SU-DHL-6 (cell line): ENCODE data around the gene SPRED2.
"Not testable (repeated sequence)": the region's sequence is repeated elsewhere in the genome, so short reads cannot be mapped to it uniquely, and the experiment has no call there.

ENCODE experiments used
- EZH2phosphoT487 ChIP-seq: fragments of 200-600 bp; sonication (generic), shearing (Covaris generic); conservative IDR thresholded peaks from 2 replicates; pipeline ENCODE4 v1.6.1; 2018; ENCODE audit warnings: mild to moderate bottlenecking, antibody characterized with exemption, low read length, moderate library complexity, mixed read lengths
- TF ChIP-seq, protein P1 (sequence below): fragments of 200-600 bp; sonication (generic); IDR thresholded peaks from one replicate; pipeline ENCODE4 v1.5.1; 2017; ENCODE audit warnings: antibody characterized with exemption, mild to moderate bottlenecking, low read length, moderate library complexity; ENCODE audit not compliant: insufficient read depth, poor library complexity, severe bottlenecking

GRCh38 chr2:65337915-65338314 is 94.5 kb downstream of the SPRED2 start:
- TF ChIP-seq, protein P1, sequence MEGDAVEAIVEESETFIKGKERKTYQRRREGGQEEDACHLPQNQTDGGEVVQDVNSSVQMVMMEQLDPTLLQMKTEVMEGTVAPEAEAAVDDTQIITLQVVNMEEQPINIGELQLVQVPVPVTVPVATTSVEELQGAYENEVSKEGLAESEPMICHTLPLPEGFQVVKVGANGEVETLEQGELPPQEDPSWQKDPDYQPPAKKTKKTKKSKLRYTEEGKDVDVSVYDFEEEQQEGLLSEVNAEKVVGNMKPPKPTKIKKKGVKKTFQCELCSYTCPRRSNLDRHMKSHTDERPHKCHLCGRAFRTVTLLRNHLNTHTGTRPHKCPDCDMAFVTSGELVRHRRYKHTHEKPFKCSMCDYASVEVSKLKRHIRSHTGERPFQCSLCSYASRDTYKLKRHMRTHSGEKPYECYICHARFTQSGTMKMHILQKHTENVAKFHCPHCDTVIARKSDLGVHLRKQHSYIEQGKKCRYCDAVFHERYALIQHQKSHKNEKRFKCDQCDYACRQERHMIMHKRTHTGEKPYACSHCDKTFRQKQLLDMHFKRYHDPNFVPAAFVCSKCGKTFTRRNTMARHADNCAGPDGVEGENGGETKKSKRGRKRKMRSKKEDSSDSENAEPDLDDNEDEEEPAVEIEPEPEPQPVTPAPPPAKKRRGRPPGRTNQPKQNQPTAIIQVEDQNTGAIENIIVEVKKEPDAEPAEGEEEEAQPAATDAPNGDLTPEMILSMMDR: not testable (repeated sequence)
- TF ChIP-seq EZH2phosphoT487: not testable (repeated sequence)
